HG03139 (cell line): Measurements from ENCODE around the gene CBX7.
A peak's percentile ranks its signal among the peaks of the same experiment; 100 is the strongest.

Experiments
- ATAC-seq: cut with Tn5 transposase; IDR thresholded peaks from one replicate; pipeline ENCODE4 v1.9.1; 2021; ENCODE audit not compliant: unreplicated experiment

CBX7 gene

DNA sequence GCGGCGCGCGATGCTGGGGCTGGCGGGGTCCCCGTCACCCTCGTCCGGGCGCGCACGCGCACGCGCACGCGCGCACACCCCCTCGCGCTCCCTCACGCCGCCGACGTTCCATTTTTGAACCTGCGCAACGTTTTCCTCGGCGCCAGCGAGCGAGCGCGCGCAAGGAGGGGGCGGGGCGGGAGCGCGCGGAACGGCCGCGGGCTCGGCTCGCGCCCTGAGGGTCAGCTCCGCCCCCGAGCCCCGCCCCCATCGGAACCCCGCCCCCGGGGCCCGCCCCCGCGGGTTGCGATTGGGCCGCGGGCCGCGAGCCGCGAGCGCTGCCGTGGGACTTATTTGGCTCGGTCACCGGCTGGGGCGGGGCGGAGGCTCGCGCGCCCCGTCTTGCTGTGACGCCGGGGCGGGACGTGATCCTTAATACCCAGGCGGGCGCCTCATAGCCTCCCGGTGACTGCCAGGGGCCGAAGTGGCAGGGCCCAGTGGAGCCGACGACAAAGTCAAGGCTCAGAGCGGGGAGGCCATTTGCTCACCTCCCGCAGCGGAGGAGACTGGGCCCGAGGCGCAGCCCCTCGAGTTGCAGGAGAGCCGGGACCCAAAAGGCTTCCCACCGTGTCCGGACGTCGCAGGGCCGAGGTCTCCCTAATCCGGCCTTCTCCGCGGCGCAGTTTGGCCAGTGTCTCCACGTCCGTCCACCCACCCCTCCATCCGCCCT lies at the start of gene CBX7:
TSS of gene CBX7 (minus strand) at position 170 of the 709 bp plus-strand sequence. CDS start 236 bp downstream, outside the sequence.
- peak; percentile 60 for ATAC-seq

DNA sequence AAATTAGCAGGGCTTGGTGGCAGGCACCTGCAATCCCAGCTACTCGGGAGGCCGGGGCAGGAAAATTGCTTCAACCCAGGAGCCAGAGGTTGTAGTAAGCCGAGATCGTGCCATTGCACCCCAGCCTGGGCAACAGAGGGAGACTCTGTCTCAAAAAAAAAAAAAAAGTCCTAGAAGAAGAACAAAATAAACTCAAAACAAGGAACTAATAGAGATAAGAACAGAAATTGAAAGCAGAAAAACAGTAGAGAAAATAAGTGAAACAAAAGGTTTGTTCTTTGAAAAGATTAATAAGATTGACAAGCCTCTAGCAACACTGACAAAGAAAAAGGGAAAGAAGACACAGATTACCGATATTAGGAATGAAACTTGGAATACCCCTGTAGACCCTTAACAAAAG lies 45.1 kb upstream of the CBX7 start:
- no peak for ATAC-seq

DNA sequence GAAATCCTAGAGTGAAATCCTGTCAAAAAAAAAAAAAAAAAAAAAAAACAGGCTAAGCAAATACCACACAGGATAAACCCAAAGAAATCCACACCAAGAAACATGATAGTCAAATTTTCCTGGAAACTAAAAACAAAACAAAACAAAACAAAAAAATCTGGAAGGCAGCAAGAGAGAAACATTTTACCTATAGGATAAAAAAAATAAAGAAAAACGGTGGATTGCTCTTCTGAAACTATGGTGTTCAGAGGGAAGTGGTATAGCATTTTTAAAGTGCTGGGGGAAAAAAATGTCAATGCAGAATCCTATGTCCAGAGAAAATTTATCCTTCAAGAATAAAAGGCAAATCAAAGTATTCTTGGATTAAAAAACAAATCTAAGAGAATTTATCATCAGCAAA lies 41.6 kb upstream of the CBX7 start:
- no peak for ATAC-seq

DNA sequence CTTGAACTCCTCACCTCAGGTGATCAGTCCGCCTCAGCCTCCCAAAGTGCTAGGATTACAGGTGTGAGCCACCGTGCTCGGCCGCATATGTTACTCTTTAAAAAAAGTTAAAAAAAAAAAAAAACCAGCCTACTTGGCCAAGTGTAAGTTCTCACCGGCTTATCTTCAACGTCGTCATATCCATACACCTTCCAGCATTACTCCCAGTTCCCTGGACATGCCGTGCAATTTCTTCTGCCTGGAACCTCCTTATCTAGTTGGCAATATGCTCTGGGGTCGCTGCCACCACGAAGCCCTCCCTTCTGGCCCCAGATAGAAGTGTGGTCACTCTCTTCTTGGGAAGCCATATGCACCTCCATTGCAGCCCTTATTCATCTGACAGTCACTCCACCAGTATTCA lies 36.3 kb upstream of the CBX7 start:
- no peak for ATAC-seq

DNA sequence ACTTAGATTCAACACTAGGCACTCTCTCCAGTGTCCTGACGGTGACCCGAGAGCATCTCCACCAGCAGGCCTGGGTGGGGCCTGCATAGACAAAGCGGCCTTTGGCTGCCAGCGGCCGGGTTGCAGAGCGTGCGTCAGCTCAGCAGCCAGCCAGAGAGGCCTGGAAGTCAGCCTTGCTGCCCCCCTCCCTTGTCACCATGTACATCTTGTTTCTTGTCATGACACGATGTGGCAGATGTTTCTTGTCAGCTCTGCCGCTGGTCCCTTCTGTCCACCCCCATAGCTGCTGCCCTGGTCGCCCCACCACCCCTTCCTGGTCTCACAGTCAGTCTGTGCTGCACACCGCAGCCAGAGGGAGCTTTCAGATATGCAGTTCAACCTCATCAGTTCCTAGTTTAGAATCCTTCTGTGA lies 33.1 kb upstream of the CBX7 start:
- ATAC-seq = no peak

DNA sequence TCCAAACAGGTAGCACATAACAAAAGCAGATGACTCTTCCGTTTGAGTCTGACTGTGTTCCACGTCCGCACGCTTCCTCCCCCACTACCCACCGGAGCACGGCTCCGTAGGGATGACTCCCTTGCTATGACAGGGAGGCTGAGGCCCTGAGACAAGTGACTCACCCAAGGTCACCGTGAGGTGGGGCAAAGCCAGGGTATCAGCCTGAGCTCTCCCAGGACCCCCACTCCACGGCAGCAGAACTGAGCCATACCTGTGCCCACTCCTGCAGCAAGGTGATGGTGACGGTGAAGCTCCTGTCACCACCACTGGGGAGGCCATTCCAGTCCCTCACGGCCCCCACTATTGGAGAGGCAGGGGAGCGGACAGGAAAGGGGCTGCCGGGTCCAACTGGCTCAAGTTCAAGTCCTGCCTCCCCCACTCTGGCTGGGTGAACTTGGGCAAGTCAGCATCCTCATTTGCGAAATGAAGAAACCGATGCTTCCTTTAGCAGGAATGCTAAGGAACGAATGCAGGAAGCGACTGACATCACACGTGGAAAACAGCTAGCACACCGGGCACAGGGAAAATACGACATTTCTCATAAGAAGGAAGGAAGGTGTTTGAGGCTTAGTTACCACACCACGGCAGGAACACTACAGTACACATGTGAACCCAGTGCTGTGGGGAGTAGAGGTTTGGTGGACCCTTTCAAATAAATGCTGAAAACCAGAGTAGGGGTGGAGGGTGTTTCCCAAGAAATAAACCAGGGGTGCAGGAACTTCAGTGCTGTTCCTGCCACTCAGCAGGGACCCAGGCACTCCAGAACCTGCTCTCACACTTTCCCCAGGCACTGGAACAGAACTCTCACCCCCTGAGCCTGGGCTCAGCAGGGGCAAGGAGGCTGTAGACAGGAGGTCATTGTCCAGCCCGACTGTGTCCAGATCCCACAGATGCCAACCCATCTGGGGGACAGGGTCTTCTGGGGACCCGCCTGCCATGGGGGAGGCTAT lies 32.4 kb upstream of the CBX7 start:
- no peak for ATAC-seq

DNA sequence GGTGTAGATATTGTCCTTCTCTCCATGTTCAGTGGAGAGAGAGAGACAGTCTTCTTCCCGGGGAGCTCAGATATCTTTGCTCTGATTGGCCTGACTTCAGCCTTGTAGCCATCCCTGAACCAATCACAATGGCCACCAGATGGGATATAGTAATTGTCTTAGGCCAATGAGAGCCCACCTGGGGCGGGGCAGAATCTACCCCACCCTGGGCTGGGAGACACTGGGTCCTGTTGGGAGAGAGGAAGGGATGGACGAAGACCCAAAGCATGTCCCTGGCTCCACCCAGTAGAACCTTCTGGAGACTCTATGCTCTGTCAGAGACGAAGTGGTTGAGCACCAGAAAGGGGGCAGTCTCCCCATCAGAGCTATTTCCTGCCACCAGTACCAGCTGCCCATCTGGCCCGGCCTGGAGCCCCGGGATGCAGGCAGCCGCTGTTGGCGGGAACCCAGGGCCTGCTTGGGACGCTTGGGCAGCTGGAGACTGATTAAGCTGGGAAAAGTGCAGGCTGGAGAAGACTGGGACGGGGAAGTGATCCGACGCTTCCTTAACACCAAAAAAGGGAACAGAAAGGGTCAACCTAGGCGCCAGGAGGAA lies 31.6 kb upstream of the CBX7 start:
- no peak for ATAC-seq

DNA sequence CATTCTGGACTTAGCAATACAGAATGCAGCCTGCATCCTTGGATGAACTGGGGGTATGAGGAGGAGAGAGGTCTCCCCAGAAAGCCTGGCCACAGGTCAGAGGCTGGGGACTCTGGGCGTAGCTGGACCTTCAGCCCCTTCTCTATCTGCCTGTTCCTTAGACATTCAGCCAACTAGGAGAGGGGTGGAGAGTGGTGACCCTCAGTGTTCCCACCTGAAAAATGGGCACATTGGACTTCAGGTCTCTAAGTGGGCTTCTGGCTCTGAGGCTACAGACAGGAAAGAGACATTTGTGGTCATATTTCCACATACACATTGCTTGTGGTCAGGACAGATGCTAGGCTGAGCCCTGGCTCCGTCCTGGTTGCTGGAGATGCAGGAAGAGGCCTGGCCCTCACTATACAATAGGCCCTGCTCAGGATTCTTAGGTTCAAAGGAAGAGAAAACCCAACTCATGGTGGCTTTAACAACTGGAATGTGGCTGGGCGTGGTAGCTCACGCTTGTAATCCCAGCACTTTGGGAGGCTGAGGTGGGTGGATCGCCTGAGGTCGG lies 30.1 kb upstream of the CBX7 start:
- no peak for ATAC-seq

DNA sequence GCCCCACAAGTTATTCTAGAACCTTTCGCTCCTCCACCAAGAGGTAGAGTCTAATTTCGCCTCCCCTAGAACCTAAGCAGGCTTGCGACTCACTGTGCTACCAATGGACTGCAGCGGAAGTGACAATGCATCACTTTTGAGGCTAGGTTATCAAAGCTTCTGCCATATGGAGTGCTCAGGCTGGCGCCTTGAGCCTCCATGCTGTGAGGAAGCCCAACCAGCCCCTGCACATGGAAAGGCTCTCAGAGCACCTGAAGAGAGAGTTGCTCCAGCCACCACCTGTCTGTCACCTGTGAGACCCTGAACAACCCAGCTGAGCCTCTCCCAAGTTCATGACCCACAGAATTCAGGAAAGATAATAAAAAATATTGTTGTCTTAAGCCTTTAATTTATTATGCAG lies 29.3 kb upstream of the CBX7 start:
- no peak for ATAC-seq

DNA sequence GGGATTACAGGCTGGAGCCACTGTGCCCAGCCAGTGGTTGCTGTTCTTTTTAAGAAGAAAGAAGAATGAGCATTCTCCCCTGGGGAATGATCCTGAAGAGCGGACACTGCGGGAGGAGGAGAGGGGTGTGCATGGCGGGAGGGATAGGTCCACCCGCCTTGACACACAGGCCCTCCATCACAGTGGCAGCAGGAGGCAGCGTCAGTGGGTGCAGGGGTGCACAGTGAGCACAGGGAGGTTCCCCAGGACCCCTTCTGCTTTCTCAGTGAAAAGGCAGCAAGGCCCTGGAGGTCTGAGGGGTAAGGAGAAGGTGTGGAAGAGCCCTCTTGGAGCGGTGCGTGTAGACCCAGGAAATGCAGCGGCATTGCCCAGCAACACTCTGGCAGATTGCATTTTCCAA lies 28.9 kb upstream of the CBX7 start:
- no peak for ATAC-seq

DNA sequence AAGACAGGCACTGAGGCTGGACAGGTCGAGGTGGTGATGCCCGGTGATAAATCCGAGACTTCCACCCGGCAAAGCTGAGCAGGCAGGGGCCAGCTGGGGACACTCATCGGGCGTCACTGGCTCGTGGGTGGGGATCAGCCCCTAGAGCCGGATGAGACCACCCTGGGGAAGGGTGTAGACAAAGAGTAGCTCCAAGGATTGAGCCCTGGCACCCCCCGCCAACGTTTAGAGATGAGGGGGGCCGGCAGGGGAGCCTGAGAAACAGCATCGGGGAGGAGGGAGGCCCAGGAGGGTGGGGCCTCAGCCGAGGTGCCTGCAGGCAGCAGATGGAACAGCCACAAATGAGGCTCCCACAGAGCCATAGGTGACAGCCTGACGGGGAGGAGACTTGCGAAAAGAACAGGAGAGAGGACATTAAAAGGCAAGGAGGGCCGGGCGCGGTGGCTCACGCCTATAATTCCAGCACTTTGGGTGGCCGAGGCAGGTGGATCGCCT lies 27.4 kb upstream of the CBX7 start:
- no peak for ATAC-seq

DNA sequence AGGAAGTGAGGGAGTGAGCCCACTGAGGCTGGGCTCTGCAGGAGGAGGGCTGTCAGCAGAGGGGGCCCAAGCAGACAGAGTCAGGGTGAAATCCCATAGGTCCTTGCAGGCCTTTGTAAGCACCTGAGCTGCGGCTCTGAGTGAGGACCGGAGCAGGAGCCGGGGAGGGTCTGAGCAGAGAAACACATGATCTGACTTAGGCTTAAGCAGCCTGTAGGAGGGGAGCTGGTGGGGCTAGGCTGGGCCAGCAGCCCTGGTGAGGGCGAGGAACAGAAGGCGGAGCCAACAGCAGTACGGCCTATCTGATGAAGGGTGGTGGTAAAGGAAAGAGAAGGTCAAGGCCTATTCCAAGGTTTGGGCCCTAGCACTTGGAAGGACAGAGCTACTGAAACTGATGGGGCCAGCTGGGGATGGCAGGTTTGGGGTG lies 26.9 kb upstream of the CBX7 start:
- no peak for ATAC-seq

DNA sequence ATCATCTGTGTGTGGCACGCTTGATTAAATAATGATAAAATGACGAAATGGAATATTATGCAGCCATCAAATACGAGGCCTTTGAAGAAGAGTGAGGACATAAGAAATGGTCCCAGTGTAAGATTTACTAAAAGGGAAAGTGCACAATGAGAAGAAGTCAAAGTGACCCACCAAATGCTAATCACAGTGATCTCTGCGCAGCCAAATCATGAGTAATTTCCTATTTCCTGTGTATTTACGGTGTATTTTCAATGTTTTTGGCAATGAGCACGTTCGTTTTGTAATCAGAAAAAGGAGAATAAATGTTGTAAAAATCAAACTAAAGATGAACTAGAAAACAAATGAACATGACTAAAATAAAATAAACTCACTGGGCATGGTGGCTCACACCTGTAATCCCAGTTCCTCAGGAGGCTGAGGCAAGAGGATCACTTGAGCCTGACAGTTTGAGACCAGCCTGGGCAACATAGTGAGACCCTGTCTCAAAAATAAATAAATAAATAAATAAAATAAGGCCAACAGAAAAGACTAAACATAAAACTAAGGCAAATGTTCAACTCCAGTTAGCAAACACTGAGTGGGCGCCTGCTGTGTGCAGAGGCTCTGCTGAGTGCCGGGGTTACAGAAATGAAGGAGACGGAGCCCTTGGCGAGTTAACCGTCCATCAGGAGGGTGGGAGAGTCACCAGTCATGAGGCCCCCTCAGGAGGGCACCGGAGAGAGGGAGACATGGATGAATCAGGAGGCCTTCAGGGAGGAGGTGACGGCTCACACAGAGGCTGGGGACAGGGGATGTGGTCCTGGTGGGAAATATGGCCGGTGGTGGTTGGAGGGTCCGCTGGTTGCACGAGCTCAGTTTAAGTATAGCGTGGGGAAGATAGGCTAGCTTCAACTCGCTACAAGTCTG lies 26.0 kb upstream of the CBX7 start:
- no peak for ATAC-seq

DNA sequence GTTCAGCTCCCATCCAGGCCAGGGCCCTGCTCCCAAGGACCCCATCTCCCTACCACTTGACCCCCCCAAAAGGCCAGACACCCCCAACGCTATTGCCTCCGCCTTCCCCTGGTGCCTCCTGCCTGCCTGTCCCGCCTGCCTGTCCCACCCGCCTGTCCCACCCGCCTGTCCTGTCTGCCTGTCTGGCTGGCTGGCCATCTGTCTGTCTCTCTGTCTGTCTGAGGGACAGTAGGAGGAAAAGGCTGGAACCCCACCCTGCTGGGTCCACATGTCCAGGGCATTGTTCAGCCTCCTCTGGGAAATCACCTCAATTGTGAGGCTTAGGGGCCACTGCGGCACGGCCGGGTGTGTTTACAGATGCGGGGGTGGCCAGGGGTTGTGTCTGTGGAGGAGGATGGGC lies 25.3 kb upstream of the CBX7 start:
- ATAC-seq = no peak

DNA sequence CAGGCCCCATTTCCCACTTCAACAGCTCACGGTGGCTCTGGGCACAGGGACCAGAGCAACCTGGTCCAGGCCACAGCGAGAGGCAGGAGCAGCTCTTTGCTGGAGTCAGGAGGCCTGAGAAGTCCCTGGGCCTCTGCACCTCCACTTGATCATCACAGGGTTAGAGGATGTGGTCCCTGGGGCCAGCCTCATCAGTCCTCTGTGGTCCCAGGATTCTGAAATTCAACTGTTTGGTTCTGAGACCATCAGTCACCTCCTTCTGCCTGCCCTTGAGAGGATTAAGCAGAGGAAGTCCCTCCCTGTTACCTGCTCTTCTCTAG lies 24.9 kb upstream of the CBX7 start:
- ATAC-seq = no peak

DNA sequence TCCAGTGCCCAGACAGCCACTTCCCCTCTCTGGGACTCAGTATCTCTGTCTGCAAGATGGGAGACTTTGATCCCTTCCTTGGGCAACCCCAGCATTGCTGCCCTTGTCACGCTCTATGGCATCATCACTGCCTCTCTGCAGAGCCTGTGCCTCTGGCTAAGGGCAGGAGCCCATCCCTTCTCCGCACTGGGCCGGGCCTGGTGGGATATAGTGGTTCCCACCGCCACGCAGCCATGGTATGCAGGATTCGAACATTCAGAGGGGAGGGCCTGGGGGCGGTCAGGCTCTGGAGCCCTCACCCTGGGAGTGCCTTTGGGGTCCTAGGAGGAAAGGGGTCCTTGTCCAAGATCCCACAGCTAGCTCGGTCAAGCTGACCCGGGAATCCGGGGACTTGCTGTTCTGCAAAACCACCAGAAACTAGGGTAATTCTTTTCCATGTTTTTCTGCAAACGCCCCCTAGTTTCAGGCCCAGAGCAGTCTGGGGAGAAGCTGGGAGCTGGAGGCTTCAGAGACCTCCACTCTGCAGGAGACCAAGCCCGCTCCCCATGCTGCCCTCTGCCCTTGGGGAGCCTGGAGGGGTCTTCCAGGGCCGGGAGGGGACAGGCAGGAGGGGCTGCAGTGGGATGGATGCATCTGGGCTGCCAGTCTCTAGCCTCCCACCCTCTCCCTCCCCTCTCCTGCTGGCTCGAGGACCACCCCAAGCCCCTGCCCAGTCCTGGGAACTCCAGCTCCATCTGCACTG lies 24.4 kb upstream of the CBX7 start:
- no peak for ATAC-seq

DNA sequence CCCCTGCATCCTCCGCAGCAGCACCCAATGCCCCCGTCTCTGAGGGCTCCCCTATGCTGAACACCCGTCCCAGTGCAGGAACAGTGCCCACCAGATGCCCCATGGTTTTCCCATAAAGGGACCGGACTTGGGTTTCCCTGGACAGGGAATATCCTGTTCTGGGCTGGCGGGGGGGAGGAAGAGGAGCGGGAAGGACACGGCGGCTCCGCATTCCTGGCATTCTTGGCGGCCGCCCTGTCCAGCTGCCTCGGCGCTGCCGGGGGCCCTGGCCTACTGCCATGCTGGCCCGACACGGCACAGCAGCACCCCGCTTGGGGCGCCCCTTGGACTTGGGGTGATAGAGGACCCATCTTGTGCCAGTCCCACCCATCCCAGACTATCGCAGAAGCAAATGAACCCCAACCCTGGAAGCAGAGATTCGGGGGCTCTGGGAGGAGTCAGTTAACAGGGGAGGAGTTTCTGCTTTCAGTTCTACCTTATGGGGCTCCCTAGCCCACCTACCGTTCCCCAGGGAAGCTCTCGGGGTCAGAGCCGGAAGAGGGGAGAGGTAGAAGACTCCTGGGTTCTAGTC lies 23.7 kb upstream of the CBX7 start:
- ATAC-seq = no peak

DNA sequence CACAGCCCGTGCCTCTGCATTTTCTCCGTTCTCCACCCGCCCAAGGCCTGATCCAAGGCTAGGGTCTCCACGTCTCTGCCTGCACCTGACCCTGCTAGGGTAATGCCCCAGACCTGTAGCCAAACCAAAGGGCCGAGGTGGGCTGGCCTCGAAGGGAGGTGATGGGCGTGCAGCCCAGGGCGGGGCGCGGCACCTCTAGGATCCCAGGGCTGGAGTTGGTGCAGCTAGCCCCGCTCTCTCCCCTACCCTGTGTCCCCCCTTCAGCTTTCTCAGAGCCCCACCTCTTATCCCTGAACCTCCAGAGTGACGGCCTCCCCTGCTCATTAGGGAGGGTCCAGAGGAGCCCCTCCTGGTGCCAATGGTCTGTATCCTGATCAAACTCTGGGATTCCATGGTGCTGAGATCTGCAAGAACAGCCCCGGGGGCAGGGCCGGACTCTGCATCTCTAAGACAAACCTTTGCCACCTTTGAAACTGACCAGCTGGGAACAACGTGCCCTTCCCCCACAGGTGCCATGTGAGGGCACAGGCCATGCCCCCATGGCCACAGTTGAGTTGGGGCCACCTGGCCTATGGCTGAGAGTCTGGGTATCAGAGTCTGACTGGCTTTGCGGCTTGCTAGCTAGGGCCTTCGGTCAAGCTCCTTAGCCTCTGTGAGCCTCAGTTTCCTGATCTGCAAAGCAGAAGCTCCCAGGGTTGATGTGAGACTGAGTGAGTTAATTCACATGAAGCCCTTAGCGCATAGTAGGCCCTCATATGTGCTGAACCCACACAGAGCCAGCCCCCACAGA lies 23.1 kb upstream of the CBX7 start:
- no peak for ATAC-seq
